ENCODE measurements around the gene TSEN2. TPM values are rescaled to one million over a fixed set of nuclear protein-coding genes. Genes with fewer than 3 reads are reported as not detected.

The TSEN2 gene
- total and polyA plus RNA-seq, 10 of the 15 experiments (the other 5 are each of a cell fraction or from before 2014, with no cell fraction given) = 17.7 to 32.3 (median 24.3) TPM

DNA sequence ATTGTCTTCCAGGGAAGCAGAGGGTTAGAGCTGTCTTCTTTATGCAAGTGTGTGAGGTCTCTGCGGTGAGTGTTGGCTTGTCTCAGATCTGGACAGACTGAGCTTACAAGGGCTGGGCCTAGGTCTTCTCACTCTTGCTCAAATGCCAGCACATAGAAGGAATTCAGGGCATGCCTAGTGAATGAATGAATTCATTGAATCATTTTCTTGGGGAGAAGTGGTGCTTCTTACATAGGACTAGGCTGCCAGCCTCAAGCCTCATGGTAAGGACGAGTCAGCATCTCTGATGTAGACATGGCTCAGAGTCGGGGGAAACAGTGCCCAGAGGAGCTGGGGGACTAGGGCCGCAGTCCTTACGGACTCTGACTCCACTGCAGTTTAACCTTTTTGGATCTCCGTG is 89.9 kb downstream of the TSEN2 start (continued):
- TF ChIP-seq TCF12 (IDR thresholded peaks at IDR 0.05; ENCODE audit: low read depth, low read length) (no peak), RBBP5 (conservative IDR thresholded peaks at IDR 0.05) (no peak)

DNA sequence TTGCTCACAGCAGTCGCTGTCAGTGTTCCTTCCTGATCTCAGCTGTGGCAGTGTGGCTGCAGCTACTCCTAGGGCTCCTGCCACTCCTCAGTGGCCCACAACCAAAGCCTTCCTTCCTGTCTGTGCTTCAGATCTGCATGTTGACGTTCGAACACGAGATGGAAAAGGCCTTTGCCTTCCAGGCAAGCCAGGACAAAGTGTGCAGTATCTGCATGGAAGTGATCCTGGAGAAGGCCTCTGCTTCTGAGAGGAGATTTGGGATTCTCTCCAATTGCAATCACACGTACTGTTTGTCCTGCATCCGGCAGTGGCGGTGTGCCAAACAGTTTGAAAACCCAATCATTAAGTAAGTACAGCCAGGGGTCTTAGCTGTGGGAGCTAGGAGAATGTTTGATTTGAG is 90.4 kb downstream of the TSEN2 start:
- intact Hi-C loops (cut with micrococcal nuclease; ENCODE audit: unreplicated experiment) = no loop called here
- no peak for FAIRE-seq

More for the DNA sequence above, 90.4 kb downstream of the TSEN2 start:
- CTCF ChIA-PET = interaction anchor here (1.0 kb wide), 1 partner anchor 9 kb away, joined by 4 read pairs; no protein-coding TSS in a partner anchor
- WGBS (ENCODE audit: insufficient coverage, insufficient replicate concordance, low lambda C conversion rate, missing lambda C conversion rate) = over 99% methylated on average over 7 of the region's 7 CpGs
- Histone ChIP-seq H3K27ac (ENCODE audit: control insufficient read depth, insufficient read depth) (no peak overlapping the region), H3K36me3 (ENCODE audit: control insufficient read depth in 2 of 2, insufficient read depth in 2 of 2, low read length in 1 of 2) (peaks cover 28 to 44% of the 10 kb centered on the region in 2 experiments), H3K4me2 (ENCODE audit: control insufficient read depth, insufficient read depth) (no peak overlapping the region), H3K79me2 (ENCODE audit: control insufficient read depth, insufficient read depth, low read length) (no peaks in the 10 kb centered on the region), H3K27me3 (replicated peaks in 1 of 2; ENCODE audit: control insufficient read depth in 2 of 2, insufficient read depth in 2 of 2, low read length in 1 of 2) (no peaks in the 10 kb centered on the region), H3K4me1 (ENCODE audit: control insufficient read depth, insufficient read depth, low read length) (no peaks in the 10 kb centered on the region), H3K4me3 (no peak overlapping the region), H2AFZ (ENCODE audit: control insufficient read depth, low read depth, low read length) (no peak overlapping the region), H3K9ac (ENCODE audit: control insufficient read depth, insufficient read depth, low read length) (no peak overlapping the region), H4K20me1 (ENCODE audit: control insufficient read depth, insufficient read depth) (no peaks in the 10 kb centered on the region), H3K9me3 (replicated peaks; ENCODE audit: control insufficient read depth, insufficient read depth, low read length) (no peaks in the 10 kb centered on the region; the same call in 2 of the 3 replicates)
- RAD21 ChIA-PET (ENCODE audit: unreplicated experiment) = no interaction called here
- DNase-seq (ENCODE audit: low read depth, low spot score) = no peak
- TF ChIP-seq, protein P1, sequence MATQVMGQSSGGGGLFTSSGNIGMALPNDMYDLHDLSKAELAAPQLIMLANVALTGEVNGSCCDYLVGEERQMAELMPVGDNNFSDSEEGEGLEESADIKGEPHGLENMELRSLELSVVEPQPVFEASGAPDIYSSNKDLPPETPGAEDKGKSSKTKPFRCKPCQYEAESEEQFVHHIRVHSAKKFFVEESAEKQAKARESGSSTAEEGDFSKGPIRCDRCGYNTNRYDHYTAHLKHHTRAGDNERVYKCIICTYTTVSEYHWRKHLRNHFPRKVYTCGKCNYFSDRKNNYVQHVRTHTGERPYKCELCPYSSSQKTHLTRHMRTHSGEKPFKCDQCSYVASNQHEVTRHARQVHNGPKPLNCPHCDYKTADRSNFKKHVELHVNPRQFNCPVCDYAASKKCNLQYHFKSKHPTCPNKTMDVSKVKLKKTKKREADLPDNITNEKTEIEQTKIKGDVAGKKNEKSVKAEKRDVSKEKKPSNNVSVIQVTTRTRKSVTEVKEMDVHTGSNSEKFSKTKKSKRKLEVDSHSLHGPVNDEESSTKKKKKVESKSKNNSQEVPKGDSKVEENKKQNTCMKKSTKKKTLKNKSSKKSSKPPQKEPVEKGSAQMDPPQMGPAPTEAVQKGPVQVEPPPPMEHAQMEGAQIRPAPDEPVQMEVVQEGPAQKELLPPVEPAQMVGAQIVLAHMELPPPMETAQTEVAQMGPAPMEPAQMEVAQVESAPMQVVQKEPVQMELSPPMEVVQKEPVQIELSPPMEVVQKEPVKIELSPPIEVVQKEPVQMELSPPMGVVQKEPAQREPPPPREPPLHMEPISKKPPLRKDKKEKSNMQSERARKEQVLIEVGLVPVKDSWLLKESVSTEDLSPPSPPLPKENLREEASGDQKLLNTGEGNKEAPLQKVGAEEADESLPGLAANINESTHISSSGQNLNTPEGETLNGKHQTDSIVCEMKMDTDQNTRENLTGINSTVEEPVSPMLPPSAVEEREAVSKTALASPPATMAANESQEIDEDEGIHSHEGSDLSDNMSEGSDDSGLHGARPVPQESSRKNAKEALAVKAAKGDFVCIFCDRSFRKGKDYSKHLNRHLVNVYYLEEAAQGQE (IDR thresholded peaks at IDR 0.05; ENCODE audit: low read depth, low read length) = no peak
- TF ChIP-seq, protein P2, sequence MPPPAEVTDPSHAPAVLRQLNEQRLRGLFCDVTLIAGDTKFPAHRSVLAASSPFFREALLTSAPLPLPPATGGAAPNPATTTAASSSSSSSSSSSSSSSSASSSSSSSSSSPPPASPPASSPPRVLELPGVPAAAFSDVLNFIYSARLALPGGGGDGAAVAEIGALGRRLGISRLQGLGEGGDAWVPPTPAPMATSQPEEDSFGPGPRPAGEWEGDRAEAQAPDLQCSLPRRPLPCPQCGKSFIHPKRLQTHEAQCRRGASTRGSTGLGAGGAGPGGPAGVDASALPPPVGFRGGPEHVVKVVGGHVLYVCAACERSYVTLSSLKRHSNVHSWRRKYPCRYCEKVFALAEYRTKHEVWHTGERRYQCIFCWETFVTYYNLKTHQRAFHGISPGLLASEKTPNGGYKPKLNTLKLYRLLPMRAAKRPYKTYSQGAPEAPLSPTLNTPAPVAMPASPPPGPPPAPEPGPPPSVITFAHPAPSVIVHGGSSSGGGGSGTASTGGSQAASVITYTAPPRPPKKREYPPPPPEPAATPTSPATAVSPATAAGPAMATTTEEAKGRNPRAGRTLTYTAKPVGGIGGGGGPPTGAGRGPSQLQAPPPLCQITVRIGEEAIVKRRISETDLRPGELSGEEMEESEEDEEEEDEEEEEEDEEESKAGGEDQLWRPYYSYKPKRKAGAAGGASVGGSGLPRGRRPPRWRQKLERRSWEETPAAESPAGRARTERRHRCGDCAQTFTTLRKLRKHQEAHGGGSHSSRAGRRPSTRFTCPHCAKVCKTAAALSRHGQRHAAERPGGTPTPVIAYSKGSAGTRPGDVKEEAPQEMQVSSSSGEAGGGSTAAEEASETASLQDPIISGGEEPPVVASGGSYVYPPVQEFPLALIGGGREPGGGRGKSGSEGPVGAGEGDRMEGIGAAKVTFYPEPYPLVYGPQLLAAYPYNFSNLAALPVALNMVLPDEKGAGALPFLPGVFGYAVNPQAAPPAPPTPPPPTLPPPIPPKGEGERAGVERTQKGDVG (CRISPR knock-in tag; IDR thresholded peaks at IDR 0.05) = no peak
- no peak for TF ChIP-seq STAT1 (conservative IDR thresholded peaks at IDR 0.05)
- TF ChIP-seq SUPT20H (IDR thresholded peaks at IDR 0.05; ENCODE audit: borderline replicate concordance, control insufficient read depth, low read depth, low read length) = no peak
- TF ChIP-seq, protein P3, sequence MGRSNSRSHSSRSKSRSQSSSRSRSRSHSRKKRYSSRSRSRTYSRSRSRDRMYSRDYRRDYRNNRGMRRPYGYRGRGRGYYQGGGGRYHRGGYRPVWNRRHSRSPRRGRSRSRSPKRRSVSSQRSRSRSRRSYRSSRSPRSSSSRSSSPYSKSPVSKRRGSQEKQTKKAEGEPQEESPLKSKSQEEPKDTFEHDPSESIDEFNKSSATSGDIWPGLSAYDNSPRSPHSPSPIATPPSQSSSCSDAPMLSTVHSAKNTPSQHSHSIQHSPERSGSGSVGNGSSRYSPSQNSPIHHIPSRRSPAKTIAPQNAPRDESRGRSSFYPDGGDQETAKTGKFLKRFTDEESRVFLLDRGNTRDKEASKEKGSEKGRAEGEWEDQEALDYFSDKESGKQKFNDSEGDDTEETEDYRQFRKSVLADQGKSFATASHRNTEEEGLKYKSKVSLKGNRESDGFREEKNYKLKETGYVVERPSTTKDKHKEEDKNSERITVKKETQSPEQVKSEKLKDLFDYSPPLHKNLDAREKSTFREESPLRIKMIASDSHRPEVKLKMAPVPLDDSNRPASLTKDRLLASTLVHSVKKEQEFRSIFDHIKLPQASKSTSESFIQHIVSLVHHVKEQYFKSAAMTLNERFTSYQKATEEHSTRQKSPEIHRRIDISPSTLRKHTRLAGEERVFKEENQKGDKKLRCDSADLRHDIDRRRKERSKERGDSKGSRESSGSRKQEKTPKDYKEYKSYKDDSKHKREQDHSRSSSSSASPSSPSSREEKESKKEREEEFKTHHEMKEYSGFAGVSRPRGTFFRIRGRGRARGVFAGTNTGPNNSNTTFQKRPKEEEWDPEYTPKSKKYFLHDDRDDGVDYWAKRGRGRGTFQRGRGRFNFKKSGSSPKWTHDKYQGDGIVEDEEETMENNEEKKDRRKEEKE (IDR thresholded peaks at IDR 0.05) = no peak
- BruUV-seq (replicated peaks) = no TSS peak
- in situ Hi-C loops (cut with MboI) = no loop called here
- SMC1A ChIA-PET (ENCODE audit: uncharacterized antibody, unreplicated experiment) = interaction anchor here (1.2 kb wide), 1 partner anchor 12 kb away, joined by 3 read pairs; no protein-coding TSS in a partner anchor
- ATAC-seq = no peak
- POLR2A ChIA-PET = no interaction called here
